Measurements from ENCODE around the gene COCH. TPM values are rescaled to one million over a fixed set of nuclear protein-coding genes. Genes with fewer than 3 reads are reported as not detected.

COCH gene
- total RNA-seq, 4 donors from 2014 or later: 0.35 to 2.0 (median 0.53) TPM

GRCh38 chr14:30888480-30889243 lies 14.3 kb downstream of the COCH start:
- no peaks in the 10 kb centered on the region for H3K4me1 ChIP-seq
- H3K4me3 ChIP-seq: no peak overlapping the region
- H3K27me3 ChIP-seq: no peaks in the 10 kb centered on the region
- no peak for TF ChIP-seq POLR2A (IDR thresholded peaks at IDR 0.05)
- TF ChIP-seq CTCF (IDR thresholded peaks at IDR 0.05 in 4 of 5, conservative IDR thresholded peaks at IDR 0.05 in 1 of 5): no peak
- H3K36me3 ChIP-seq: no peaks in the 10 kb centered on the region
- no peak for ATAC-seq
- intact Hi-C loops (cut with DNase I; ENCODE audit: low total_unique reads) (no loop called here), in situ Hi-C loops (cut with MboI; ENCODE audit: low sequenced_read_pairs in 4 of 4) (no loop called here)
- no peak overlapping the region for H3K27ac ChIP-seq
- no peak for DNase-seq
- no peaks in the 10 kb centered on the region for H3K9me3 ChIP-seq

- in situ Hi-C loops (cut with MboI; ENCODE audit: low sequenced_read_pairs in 4 of 4) (no loop called here), intact Hi-C loops (cut with DNase I; ENCODE audit: low total_unique reads) (no loop called here)
- no peak for ATAC-seq
- no peak overlapping the region for H3K27ac ChIP-seq
- H3K36me3 ChIP-seq: no peaks in the 10 kb centered on the region
- H3K9me3 ChIP-seq: no peaks in the 10 kb centered on the region
- H3K27me3 ChIP-seq: no peaks in the 10 kb centered on the region
- TF ChIP-seq CTCF (IDR thresholded peaks at IDR 0.05 in 4 of 5, conservative IDR thresholded peaks at IDR 0.05 in 1 of 5) (no peak), POLR2A (IDR thresholded peaks at IDR 0.05) (no peak)
- no peaks in the 10 kb centered on the region for H3K4me1 ChIP-seq
- H3K4me3 ChIP-seq: no peak overlapping the region
- DNase-seq: no peak
Observed at GRCh38 chr14:30889244-30889594, 14.9 kb downstream of the COCH start.

- no peak overlapping the region for H3K27ac ChIP-seq
- H3K4me3 ChIP-seq: no peak overlapping the region
- no peak for ATAC-seq
- H3K9me3 ChIP-seq: no peaks in the 10 kb centered on the region
- no peak for DNase-seq
- intact Hi-C loops (cut with DNase I; ENCODE audit: low total_unique reads) (no loop called here), in situ Hi-C loops (cut with MboI; ENCODE audit: low sequenced_read_pairs in 4 of 4) (no loop called here)
- TF ChIP-seq POLR2A (IDR thresholded peaks at IDR 0.05): no peak
- no peak for TF ChIP-seq CTCF (IDR thresholded peaks at IDR 0.05 in 4 of 5, conservative IDR thresholded peaks at IDR 0.05 in 1 of 5)
- no peaks in the 10 kb centered on the region for H3K4me1 ChIP-seq
- no peaks in the 10 kb centered on the region for H3K27me3 ChIP-seq
- peaks cover 0 to 19% of the 10 kb centered on the region in 2 donors for H3K36me3 ChIP-seq
Observed at GRCh38 chr14:30893819-30894218, 19.5 kb downstream of the COCH start.

- no peaks in the 10 kb centered on the region for H3K4me1 ChIP-seq
- peaks cover 0 to 26% of the 10 kb centered on the region in 2 donors for H3K36me3 ChIP-seq
- intact Hi-C loops (cut with DNase I; ENCODE audit: low total_unique reads): no loop called here
- no peak for ATAC-seq
- TF ChIP-seq POLR2A (IDR thresholded peaks at IDR 0.05): no peak
- TF ChIP-seq CTCF (IDR thresholded peaks at IDR 0.05 in 4 of 5, conservative IDR thresholded peaks at IDR 0.05 in 1 of 5): no peak
- DNase-seq: no peak
- H3K4me3 ChIP-seq: no peak overlapping the region
- no peaks in the 10 kb centered on the region for H3K27me3 ChIP-seq
- H3K27ac ChIP-seq: no peak overlapping the region
- no peaks in the 10 kb centered on the region for H3K9me3 ChIP-seq
- in situ Hi-C loops (cut with MboI; ENCODE audit: low sequenced_read_pairs in 4 of 4): no loop called here
Observed at GRCh38 chr14:30894923-30895515, 20.7 kb downstream of the COCH start.

Data from gastrocnemius medialis (tissue), 4 donors.